SK-N-SH (cell line): ENCODE measurements around the gene ALX1.

Source experiments
- GABPA ChIP-seq: IDR thresholded peaks from 2 replicates; pipeline ENCODE4 v1.4.0; 2012; ENCODE audit warnings: low read depth, mild to moderate bottlenecking
- POLR2AphosphoS5 ChIP-seq: IDR thresholded peaks from 2 replicates; pipeline ENCODE4 v1.6.1; 2012; ENCODE audit warnings: low read depth, low read length
- RAD21 ChIP-seq: IDR thresholded peaks from 2 replicates; pipeline ENCODE4 v1.6.1; 2012; ENCODE audit warnings: mild to moderate bottlenecking, low read length
- SMC3 ChIP-seq: IDR thresholded peaks from 2 replicates; pipeline ENCODE4 v1.6.1; 2012; ENCODE audit warnings: low read depth, low read length, improper control_type of control experiment
- TF ChIP-seq, protein P1 (sequence below): fragments of 200-600 bp; sonication (generic); IDR thresholded peaks from 2 replicates; pipeline ENCODE4 v1.6.1; 2017; ENCODE audit warnings: antibody characterized with exemption, mild to moderate bottlenecking, moderate library complexity
- TF ChIP-seq, protein P2 (sequence below): IDR thresholded peaks from 2 replicates; pipeline ENCODE4; 2012
- TF ChIP-seq, protein P3 (sequence below): IDR thresholded peaks from 2 replicates; pipeline ENCODE4 v1.4.0; 2012; ENCODE audit warnings: low read depth

DNA sequence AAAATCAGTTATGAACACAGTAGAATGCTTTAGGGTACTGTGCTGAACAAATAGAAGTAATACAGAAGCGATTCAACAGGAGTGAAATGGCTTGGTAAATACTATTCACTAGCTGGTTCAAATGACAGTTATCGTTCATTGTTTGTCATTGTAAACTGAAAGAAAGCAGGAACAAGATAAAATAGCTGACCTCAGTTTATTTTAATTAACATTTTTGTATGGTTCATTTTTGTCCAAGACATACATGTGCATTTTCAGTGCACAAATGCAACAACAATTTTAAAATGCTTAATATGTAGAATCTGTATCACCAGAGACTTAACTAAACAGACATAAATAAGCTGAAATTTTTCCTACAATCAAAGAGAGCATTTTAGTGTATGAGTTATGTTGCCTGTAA is 49.9 kb downstream of the ALX1 start:
- TF ChIP-seq POLR2AphosphoS5 (no peak), SMC3 (no peak), RAD21 (no peak), GABPA (no peak)
- TF ChIP-seq, protein P1, sequence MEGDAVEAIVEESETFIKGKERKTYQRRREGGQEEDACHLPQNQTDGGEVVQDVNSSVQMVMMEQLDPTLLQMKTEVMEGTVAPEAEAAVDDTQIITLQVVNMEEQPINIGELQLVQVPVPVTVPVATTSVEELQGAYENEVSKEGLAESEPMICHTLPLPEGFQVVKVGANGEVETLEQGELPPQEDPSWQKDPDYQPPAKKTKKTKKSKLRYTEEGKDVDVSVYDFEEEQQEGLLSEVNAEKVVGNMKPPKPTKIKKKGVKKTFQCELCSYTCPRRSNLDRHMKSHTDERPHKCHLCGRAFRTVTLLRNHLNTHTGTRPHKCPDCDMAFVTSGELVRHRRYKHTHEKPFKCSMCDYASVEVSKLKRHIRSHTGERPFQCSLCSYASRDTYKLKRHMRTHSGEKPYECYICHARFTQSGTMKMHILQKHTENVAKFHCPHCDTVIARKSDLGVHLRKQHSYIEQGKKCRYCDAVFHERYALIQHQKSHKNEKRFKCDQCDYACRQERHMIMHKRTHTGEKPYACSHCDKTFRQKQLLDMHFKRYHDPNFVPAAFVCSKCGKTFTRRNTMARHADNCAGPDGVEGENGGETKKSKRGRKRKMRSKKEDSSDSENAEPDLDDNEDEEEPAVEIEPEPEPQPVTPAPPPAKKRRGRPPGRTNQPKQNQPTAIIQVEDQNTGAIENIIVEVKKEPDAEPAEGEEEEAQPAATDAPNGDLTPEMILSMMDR, result no peak
- TF ChIP-seq, protein P2, sequence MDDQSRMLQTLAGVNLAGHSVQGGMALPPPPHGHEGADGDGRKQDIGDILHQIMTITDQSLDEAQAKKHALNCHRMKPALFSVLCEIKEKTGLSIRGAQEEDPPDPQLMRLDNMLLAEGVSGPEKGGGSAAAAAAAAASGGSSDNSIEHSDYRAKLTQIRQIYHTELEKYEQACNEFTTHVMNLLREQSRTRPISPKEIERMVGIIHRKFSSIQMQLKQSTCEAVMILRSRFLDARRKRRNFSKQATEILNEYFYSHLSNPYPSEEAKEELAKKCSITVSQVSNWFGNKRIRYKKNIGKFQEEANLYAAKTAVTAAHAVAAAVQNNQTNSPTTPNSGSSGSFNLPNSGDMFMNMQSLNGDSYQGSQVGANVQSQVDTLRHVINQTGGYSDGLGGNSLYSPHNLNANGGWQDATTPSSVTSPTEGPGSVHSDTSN, result no peak
- TF ChIP-seq, protein P3, sequence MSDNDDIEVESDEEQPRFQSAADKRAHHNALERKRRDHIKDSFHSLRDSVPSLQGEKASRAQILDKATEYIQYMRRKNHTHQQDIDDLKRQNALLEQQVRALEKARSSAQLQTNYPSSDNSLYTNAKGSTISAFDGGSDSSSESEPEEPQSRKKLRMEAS, result no peak
